NCI-H526 treated with DMSO at 0.1 percent for 48 hours (cell line): ENCODE results near the gene TMEM244.
"Not testable (repeated sequence)": the region's sequence is repeated elsewhere in the genome, so short reads cannot be mapped to it uniquely, and the experiment has no call there.

Experiments used
- DNase-seq: peaks from one replicate; lab custom pipeline; 2025; lab: John Stamatoyannopoulos, UW

TMEM244 gene, protein sequence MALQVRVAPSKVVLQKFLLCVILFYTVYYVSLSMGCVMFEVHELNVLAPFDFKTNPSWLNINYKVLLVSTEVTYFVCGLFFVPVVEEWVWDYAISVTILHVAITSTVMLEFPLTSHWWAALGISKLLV

DNA sequence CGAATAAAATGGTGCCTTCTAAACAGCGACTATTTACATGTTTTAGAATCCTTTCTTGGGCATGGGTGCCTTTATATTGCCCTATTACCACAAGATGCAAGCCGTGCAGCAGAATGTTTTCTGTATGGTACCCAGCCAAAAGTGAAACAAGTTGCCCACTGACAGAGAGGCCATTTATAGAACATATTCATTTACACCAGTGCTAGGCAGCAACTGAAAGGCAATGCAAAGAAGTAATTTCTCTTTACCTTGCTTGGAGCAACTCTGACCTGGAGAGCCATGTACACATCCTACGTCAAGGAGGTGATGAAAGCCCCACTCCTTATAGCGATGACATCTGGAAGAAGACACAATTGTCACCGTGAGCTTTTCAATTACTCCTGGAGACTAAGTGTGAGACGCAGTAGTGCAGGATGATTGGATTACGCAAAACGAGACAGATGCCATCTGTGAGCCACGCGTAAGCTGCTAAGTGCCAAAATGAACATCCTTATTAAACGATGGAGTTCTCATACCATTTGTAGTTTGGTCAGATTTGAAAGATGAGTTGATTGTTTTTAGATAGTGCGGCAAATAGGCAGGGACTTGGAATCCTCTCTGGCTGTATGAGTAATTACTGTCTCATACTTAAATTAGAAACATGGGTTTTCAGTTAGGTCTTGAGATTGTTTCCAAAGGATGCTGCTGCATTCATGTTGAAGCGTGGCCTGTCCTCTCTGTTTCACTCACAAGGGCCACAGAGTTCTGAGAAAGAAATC, at the start of gene TMEM244:
Gene TMEM244, minus strand, starts transcription at position 408 of the 758 bp plus-strand sequence. Its CDS starts 127 bp downstream, at position 281.
- DNase-seq, result no peak

DNA sequence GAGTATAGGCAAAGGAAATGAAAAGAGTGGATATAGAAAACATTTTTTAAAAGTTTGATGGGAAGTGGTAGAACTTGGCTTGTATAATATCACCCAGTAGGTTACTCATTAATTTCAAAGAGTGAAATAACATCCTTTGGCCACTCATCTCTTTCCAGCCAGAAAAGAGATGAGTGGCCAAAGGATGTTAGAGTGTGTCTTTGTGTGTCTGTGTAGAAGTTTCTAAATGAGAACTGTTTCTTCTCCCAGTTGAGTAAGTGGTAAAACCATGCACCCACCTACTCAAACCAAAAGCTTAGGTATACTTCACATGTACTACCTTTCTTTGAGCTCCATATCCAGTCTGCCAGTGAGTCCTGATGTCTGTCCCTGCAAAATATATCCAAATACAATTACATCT, 47.7 kb upstream of the TMEM244 start:
- no peak for DNase-seq

DNA sequence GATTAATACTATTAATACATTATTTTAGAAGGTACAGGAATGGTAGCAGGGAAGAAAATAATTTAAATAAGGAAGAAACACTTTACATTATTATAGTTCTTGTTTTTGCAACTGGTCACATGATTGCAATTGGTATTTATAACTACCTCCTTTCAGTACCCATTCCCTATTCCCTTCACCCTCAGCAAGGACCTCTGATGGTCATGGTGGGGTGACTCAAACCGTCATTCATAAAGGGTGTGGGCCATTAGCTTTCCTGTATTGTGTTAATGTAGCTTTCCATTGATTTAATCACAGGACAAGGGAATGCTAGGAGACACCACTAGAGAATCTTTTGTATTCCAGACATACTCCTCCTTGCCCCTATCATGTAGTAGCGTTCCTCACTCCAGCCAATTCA, 47.2 kb upstream of the TMEM244 start:
- no peak for DNase-seq

DNA sequence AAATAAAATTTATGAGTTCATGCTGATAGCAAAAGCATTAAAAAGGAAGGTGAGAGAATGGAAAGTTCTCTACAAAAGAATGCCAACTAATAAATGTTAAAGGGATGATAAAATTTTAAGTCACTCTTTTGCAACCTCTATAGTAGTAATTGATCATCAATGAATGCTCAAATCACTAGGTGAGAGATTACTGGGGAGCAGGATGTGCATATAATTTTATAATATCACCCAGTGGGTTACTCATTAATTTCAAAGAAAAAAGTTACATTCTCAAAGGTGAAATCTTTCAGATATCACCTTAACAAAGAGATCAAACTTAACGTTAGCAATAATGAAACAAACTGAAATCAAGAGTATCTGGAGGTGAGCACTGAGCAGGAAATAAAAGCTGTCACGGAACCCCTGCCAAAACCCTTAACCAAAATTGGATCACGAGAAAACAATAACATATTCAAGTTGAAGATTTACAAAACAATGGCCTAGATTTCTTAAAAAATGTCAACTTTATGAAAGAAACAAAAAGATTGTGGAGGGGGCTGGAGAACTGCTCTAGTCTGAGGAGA, 45.5 kb upstream of the TMEM244 start:
- no peak for DNase-seq

GRCh38 chr6:129903082-129903481, 42.0 kb upstream of the TMEM244 start:
- DNase-seq, result no peak

DNA sequence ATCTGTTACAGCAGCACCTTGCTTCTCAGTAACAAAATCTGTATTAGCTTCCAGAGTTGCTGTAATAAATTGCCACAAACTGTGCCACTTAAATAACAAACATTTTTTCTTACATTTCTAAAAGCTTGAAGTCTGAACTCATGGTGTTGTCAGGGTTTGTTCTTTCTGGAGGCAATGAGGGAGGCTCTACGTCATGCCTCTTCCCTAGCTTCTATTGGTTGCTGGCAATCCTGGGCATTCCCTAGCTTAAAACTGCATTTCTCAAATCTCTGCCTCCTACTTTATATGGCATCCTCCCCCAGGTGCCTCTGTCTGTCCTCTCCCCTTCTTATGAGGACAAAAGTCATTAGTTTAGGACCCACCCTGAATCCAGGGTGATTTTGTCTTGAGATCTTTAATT, 41.6 kb upstream of the TMEM244 start:
- DNase-seq, result no peak

GRCh38 chr6:129901910-129902309, 40.8 kb upstream of the TMEM244 start:
- DNase-seq, result no peak

- no peak for DNase-seq
Measured at GRCh38 chr6:129895692-129896091, 34.6 kb upstream of the TMEM244 start.

- DNase-seq, result no peak
Measured at GRCh38 chr6:129894921-129895320, 33.8 kb upstream of the TMEM244 start.

DNA sequence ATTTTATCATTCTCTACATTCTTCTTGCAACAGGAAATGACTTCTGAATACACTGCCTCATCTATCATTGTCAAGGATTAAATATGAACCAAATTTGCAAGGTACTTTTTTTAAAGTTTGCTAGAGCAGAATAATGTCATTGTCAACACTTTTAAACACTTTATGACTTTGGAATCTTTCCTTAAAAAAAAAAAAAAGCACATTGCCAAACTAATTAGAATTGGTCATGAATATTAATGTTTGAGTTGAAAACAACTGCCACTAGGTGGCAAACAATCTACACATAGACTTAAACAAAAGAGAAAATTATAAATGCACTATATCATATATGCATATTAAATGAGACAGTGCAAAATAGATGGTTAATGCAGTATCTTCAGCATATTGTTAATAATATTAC, 32.5 kb upstream of the TMEM244 start:
- no peak for DNase-seq

GRCh38 chr6:129890701-129891100, 29.6 kb upstream of the TMEM244 start:
- no peak for DNase-seq

- no peak for DNase-seq
Measured at GRCh38 chr6:129890164-129890563, 29.0 kb upstream of the TMEM244 start.

DNA sequence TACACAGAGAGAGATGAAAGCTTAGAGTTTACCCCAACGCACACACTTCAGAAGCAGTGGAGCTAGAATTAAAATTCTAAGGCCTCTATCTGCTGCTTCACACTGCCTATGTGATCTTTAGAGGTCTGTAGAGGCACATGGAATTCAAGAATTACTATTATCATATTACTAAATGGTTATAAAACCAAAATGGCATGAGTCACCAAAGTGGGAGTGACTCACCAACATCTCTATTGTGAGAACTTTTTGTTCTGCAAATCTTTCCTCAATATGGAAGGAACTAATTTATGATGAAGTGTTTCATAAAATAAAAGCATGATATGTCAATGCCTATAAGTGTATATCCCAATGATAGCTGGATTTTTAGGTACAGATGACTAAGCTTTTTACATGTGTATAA, 28.5 kb upstream of the TMEM244 start:
- no peak for DNase-seq

GRCh38 chr6:129886401-129887155, 25.5 kb upstream of the TMEM244 start:
- no peak for DNase-seq

GRCh38 chr6:129884211-129884610, 23.1 kb upstream of the TMEM244 start:
- no peak for DNase-seq

GRCh38 chr6:129882510-129883023, 21.5 kb upstream of the TMEM244 start:
- no peak for DNase-seq

- DNase-seq, result not testable (repeated sequence)
Measured at GRCh38 chr6:129877894-129878293, 16.8 kb upstream of the TMEM244 start.

DNA sequence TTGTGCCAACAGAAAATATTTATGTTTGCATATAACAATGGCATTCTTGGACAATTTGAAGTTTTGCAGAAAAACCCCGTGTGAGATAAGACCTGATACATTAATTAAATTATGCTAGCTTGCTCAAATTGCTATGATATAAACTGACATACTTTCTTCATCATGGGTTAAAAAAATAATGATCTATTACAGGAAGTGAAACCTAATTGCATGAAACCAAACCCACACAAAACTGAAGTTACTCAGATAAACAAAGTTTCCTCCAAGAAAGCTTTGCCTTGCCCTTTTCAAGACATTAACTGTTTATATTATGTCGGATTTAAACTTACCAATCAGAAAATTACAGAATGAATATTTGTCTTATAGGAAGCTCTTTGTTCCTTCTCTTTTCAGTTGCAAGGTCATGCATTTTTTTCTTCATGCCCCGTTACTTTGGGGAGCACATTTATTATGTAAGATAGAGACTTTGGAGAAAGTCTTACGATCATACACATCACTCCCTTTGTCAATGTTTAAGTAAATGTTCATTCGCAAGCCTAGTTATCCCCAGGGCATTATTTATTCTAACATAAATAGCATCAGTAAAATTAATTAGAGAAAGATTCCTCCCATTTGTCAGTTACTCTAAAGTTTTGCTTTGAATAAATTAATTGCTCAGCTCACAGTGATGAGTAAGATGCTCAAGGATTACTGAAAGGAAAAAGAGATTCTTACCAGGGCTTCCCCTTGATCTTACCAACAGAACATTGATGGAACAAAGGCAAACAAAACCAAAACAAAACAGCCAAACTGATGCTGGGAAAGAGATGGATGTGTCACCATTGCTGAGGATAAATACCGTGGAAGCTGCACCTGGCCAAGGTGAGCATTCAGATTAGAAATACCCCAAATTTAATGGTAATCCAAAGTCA, 14.8 kb upstream of the TMEM244 start:
- no peak for DNase-seq

DNA sequence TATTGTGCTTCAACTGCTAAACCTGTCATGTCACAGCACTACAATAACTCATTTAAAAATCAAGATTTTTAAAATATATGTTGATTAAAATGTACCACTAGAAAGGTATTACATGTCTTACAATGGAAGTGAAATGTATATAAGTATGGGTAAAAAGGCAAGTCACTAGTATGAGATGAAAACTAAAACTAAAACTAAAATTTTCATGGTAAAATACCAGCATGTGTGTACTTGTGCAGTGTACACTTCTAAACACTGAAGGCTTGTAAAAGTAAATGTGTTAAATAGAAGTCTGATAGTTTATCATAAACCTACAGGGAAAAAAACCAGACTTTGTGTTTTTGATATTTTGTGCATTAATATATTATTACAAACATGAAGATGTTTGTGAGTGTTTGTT, 13.7 kb upstream of the TMEM244 start:
- DNase-seq, result no peak

- no peak for DNase-seq
Measured at GRCh38 chr6:129872586-129872985, 11.5 kb upstream of the TMEM244 start.

- DNase-seq, result no peak
Measured at GRCh38 chr6:129871221-129871620, 10.1 kb upstream of the TMEM244 start.

DNA sequence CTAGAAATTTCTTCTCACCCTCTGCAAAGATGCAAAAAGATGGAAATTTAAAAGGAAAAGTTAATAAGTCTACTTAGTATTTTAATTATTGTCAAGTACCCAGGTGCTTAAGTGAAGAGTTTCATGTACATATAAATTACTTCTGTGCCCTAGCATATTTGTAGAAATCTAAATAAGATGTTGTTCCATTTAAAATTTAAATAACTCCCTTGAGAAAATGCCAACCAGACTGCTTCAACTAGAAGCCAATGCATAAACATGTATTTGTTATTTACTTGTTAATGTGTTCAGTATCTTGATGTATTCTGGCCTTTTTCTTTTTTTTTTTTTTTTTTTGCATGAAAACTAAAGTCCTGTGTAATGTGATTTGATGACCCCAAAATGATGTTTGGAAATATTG, 6.3 kb upstream of the TMEM244 start:
- DNase-seq, result no peak
